CD4-positive, alpha-beta memory T cell (primary cell): ENCODE measurements around the gene ZNF335. TPM values are rescaled to one million over a fixed set of nuclear protein-coding genes. Genes with fewer than 3 reads are reported as not detected.

Experiments
- CTCF ChIA-PET: fragments of 350-600 bp; sonication (Branson Sonifier 250); formaldehyde crosslinking; loops from one replicate; lab custom pipeline; 2021; ENCODE audit warnings: inconsistent platforms; ENCODE audit not compliant: partially characterized antibody; lab: Charles Lee
- POLR2A ChIA-PET: fragments of 350-600 bp; sonication (Branson Sonifier 250); formaldehyde crosslinking; loops from one replicate; lab custom pipeline; 2021; ENCODE audit not compliant: partially characterized antibody; lab: Charles Lee
- DNase-seq, 5 donors: peaks; one replicate each; pipeline versions ENCODE4 v3.0.0 to v3.0.0-alpha.2; 2020 to 2022; ENCODE audit warnings: mixed read lengths in 1 of 5
- H3K27ac ChIP-seq: one replicate; pipeline ENCODE4 v1.7.0; 2013; ENCODE audit warnings: low read depth, low read length
- H3K27me3 ChIP-seq: 2 replicates; pipeline ENCODE4 v1.7.0; 2013; ENCODE audit warnings: mild to moderate bottlenecking, low read length, moderate library complexity; ENCODE audit not compliant: insufficient read depth
- H3K36me3 ChIP-seq: 2 replicates; pipeline ENCODE4 v1.7.0; 2013; ENCODE audit warnings: mild to moderate bottlenecking, low read length, moderate library complexity; ENCODE audit not compliant: insufficient read depth
- H3K4me1 ChIP-seq: 2 replicates; pipeline ENCODE4 v1.7.0; 2013; ENCODE audit warnings: mild to moderate bottlenecking, low read length, moderate library complexity; ENCODE audit not compliant: insufficient read depth
- H3K4me3 ChIP-seq, 2 donors: one replicate each; pipeline ENCODE4 v1.7.0; 2013; ENCODE audit warnings: low read length in 2 of 2, mild to moderate bottlenecking in 1 of 2
- H3K9me3 ChIP-seq, 2 donors: one replicate each; pipeline ENCODE4 v1.7.0; 2013; ENCODE audit warnings: low read length in 2 of 2, control low read depth in 1 of 2; ENCODE audit not compliant: control insufficient read depth in 1 of 2
- H3K27ac Mint-ChIP-seq, 7 donors: one replicate each; pipeline ENCODE4 v1.8.0; 2020 to 2021; ENCODE audit warnings: mixed read lengths in 7 of 7, mild to moderate bottlenecking in 6 of 7, inconsistent platforms in 3 of 7, moderate library complexity in 3 of 7
- H3K27me3 Mint-ChIP-seq, 2 donors: one replicate each; pipeline ENCODE4 v1.8.0; 2020 to 2021; ENCODE audit warnings: mixed read lengths in 2 of 2
- H3K36me3 Mint-ChIP-seq, 2 donors: one replicate each; pipeline ENCODE4 v1.8.0; 2020 to 2021; ENCODE audit warnings: mixed read lengths in 2 of 2, inconsistent platforms in 1 of 2, mild to moderate bottlenecking in 1 of 2
- H3K4me1 Mint-ChIP-seq, 4 donors: one replicate each; pipeline ENCODE4 v1.8.0; 2020 to 2021; ENCODE audit warnings: mixed read lengths in 4 of 4, mild to moderate bottlenecking in 1 of 4
- H3K4me3 Mint-ChIP-seq, 8 donors: one replicate each; pipeline ENCODE4 v1.8.0; 2020 to 2021; ENCODE audit warnings: mixed read lengths in 8 of 8, mild to moderate bottlenecking in 7 of 8, moderate library complexity in 6 of 8, inconsistent platforms in 3 of 8
- H3K9me3 Mint-ChIP-seq, 8 donors: one replicate each; pipeline ENCODE4 v1.8.0; 2020 to 2021; ENCODE audit warnings: mixed read lengths in 8 of 8, mild to moderate bottlenecking in 5 of 8, inconsistent platforms in 3 of 8, moderate library complexity in 1 of 8
- intact Hi-C: fragments of 100-400 bp; cut with micrococcal nuclease; formaldehyde crosslinking; loops from one replicate; pipeline ENCODE4 v1.15.1; 2023
- polyA plus RNA-seq, 2 donors: library from polyadenylated mRNA; unstranded; fragments of 300-500 nt; fragmentation: Illumina TruSeq; gene quantifications; one replicate each; pipeline ENCODE4 v1.2.3, GENCODE V29; 2021
- total RNA-seq, 2 experiments: library from RNA; stranded (reverse); gene quantifications; one replicate each; pipeline ENCODE4 v1.2.3, GENCODE V29; 2021

Gene ZNF335
- total and polyA plus RNA-seq, 4 experiments from 2014 or later: 6.4 to 63.2 (median 39.5) TPM

DNA sequence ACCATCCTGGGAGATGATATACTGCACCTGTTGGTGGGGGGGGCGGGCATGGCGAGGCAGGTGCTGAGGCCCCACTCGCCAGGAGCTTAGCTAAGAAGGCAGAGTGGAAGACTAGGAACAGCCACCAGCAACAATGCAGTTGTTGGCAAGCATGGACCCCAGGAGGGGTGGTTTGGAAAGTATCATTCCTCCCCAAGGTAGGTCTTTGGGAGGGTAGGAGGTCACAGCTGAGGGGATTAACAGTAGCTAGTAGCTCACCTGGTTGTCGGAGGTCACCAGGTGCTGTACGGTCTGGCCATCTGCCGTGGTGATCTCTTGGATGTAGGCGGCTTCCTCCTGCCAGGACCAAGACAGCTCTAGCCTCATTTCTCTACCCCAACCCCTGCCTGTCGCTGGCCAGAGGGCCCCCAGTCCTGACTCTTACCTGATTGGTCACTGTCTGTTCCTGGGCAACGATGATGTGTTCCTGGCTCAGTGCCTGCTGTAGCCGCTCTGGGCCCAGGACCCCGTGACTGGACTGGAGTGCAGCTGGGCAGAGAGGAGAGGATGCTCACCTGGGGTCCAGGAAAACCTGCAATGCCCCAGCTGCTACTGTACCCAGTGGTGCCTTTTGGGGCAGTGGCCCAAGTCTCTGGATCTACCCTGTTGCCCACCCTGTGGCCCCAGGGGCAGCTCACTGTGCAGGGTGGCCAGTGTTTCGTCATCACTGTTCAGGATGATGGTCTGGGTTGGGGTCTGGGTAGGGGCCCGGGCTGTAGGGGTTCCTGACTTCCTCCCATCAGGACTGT lies 22.3 kb downstream of the ZNF335 start:
- H3K9me3 Mint-ChIP-seq: no peaks in the 10 kb centered on the region
- Histone ChIP-seq H3K36me3 (peaks cover 73% of the 10 kb centered on the region), H3K27me3 (no peaks in the 10 kb centered on the region), H3K9me3 (no peaks in the 10 kb centered on the region), H3K4me1 (peaks cover 8% of the 10 kb centered on the region), H3K4me3 (no peak overlapping the region), H3K27ac (no peak overlapping the region)
- no peak overlapping the region for H3K4me3 Mint-ChIP-seq
- peaks cover 34 to 73% of the 10 kb centered on the region in 2 donors for H3K36me3 Mint-ChIP-seq
- no peaks in the 10 kb centered on the region for H3K27me3 Mint-ChIP-seq
- CTCF ChIA-PET: interaction anchor here (0.8 to 2.5 kb wide), 5 partner anchors 15 to 151 kb away, joined by 3 to 17 read pairs (median 4); no protein-coding TSS in a partner anchor
- no peak for DNase-seq
- POLR2A ChIA-PET: interaction anchor here (1.0 to 13.3 kb wide), 6 partner anchors 8 to 57 kb away, joined by 4 to 175 read pairs (median 32); partner anchors contain the start of genes PCIF1 and ZNF335
- H3K27ac Mint-ChIP-seq: peak overlapping the region in 5 of 7 donors; percentile 32 to 88 (median 74)
- intact Hi-C loops: no loop called here
- H3K4me1 Mint-ChIP-seq: peaks cover 2 to 23% (median 15%) of the 10 kb centered on the region in 4 donors

DNA sequence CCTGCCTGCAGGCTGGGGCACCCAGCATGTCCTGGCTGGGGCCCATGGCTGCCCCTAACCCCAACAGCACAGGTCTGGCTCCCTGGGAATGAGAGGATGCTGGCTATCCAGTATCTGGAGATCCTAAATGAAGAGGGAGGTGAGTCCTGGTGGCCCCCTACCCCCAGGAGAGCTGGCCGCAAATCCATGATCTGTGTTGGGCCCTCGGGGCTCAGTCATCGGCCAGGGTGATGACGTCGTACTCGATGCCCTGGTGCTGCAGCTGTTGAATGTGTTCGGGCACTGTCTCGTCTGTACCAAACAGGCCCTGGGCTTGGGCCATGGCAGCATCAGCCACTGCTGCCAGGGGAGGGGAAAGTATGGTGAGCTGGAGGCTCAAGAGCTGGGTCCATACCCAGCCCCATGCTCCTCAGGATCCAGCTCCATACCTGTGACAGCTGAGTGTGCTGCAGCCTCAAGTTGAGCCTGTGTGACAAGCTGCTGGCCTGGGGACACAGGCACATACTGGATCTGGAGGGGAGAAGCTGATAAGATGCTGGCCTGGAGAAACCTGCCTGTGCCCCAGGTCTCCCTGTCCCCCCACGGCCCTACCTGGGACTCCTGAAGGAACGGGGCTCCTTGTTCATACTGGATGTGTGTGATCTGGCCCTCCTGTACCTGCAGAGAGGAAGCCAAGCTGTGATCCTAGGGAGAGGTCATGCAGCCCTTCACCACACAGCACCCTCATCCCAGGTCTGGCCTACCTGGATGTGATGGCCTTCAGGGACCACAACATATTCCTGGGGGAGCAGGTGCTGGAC lies 23.1 kb downstream of the ZNF335 start:
- H3K36me3 Mint-ChIP-seq: peaks cover 39 to 78% of the 10 kb centered on the region in 2 donors
- H3K36me3 ChIP-seq: peaks cover 79% of the 10 kb centered on the region
- H3K27ac Mint-ChIP-seq: peak overlapping the region in 6 of 7 donors; percentile 32 to 88 (median 78)
- no peaks in the 10 kb centered on the region for H3K9me3 Mint-ChIP-seq
- H3K4me3 ChIP-seq: no peak overlapping the region
- H3K4me1 ChIP-seq: peaks cover 8% of the 10 kb centered on the region
- H3K9me3 ChIP-seq: no peaks in the 10 kb centered on the region
- intact Hi-C loops: no loop called here
- no peak overlapping the region for H3K27ac ChIP-seq
- H3K4me3 Mint-ChIP-seq: no peak overlapping the region
- no peaks in the 10 kb centered on the region for H3K27me3 Mint-ChIP-seq
- ChIA-PET POLR2A (interaction anchor here (0.9 to 13.3 kb wide), 7 partner anchors 11 to 150 kb away, joined by 3 to 175 read pairs (median 5); partner anchors contain the start of genes PCIF1, ZNF335 and ZSWIM3), CTCF (interaction anchor here (0.8 to 2.5 kb wide), 5 partner anchors 15 to 150 kb away, joined by 3 to 17 read pairs (median 4); no protein-coding TSS in a partner anchor)
- H3K27me3 ChIP-seq: no peaks in the 10 kb centered on the region
- peaks cover 2 to 28% (median 19%) of the 10 kb centered on the region in 4 donors for H3K4me1 Mint-ChIP-seq
- no peak for DNase-seq

GRCh38 chr20:45948261-45948733 lies 23.7 kb downstream of the ZNF335 start:
- H3K27me3 ChIP-seq: no peaks in the 10 kb centered on the region
- H3K4me3 Mint-ChIP-seq: no peak overlapping the region
- peaks cover 2 to 28% (median 20%) of the 10 kb centered on the region in 4 donors for H3K4me1 Mint-ChIP-seq
- peak overlapping the region in 3 of 7 donors; percentile 16 to 78 (median 63) for H3K27ac Mint-ChIP-seq
- H3K4me1 ChIP-seq: peaks cover 8% of the 10 kb centered on the region
- H3K27ac ChIP-seq: no peak overlapping the region
- peaks cover 79% of the 10 kb centered on the region for H3K36me3 ChIP-seq
- no peaks in the 10 kb centered on the region for H3K27me3 Mint-ChIP-seq
- H3K4me3 ChIP-seq: no peak overlapping the region
- H3K9me3 Mint-ChIP-seq: no peaks in the 10 kb centered on the region
- no peak for DNase-seq
- H3K9me3 ChIP-seq: no peaks in the 10 kb centered on the region
- ChIA-PET CTCF (interaction anchor here (1.0 to 2.5 kb wide), 3 partner anchors 15 to 21 kb away, joined by 4 to 17 read pairs (median 4); no protein-coding TSS in a partner anchor), POLR2A (interaction anchor here (0.9 to 13.3 kb wide), 5 partner anchors 12 to 149 kb away, joined by 3 to 175 read pairs (median 58); partner anchors contain the start of genes PCIF1, ZNF335 and ZSWIM3)
- H3K36me3 Mint-ChIP-seq: peaks cover 42 to 82% of the 10 kb centered on the region in 2 donors
- intact Hi-C loops: no loop called here

- no peak for DNase-seq
- peaks cover 8% of the 10 kb centered on the region for H3K4me1 ChIP-seq
- Mint-ChIP-seq H3K27me3 (no peaks in the 10 kb centered on the region), H3K4me1 (peaks cover 2 to 28% (median 19%) of the 10 kb centered on the region in 4 donors), H3K27ac (peak overlapping the region in 2 of 7 donors; percentile 42 to 74), H3K9me3 (no peaks in the 10 kb centered on the region), H3K36me3 (peaks cover 46 to 86% of the 10 kb centered on the region in 2 donors), H3K4me3 (no peak overlapping the region)
- intact Hi-C loops: no loop called here
- H3K27me3 ChIP-seq: no peaks in the 10 kb centered on the region
- no peak overlapping the region for H3K27ac ChIP-seq
- ChIA-PET CTCF (interaction anchor here (2.5 kb wide), 1 partner anchor 22 kb away, joined by 17 read pairs; no protein-coding TSS in a partner anchor), POLR2A (interaction anchor here (1.0 to 13.3 kb wide), 4 partner anchors 11 to 41 kb away, joined by 3 to 175 read pairs (median 100); partner anchors contain the start of genes PCIF1 and ZNF335)
- no peak overlapping the region for H3K4me3 ChIP-seq
- H3K9me3 ChIP-seq: no peaks in the 10 kb centered on the region
- H3K36me3 ChIP-seq: peaks cover 76% of the 10 kb centered on the region
Measured at GRCh38 chr20:45947110-45947866, 24.7 kb downstream of the ZNF335 start.

DNA sequence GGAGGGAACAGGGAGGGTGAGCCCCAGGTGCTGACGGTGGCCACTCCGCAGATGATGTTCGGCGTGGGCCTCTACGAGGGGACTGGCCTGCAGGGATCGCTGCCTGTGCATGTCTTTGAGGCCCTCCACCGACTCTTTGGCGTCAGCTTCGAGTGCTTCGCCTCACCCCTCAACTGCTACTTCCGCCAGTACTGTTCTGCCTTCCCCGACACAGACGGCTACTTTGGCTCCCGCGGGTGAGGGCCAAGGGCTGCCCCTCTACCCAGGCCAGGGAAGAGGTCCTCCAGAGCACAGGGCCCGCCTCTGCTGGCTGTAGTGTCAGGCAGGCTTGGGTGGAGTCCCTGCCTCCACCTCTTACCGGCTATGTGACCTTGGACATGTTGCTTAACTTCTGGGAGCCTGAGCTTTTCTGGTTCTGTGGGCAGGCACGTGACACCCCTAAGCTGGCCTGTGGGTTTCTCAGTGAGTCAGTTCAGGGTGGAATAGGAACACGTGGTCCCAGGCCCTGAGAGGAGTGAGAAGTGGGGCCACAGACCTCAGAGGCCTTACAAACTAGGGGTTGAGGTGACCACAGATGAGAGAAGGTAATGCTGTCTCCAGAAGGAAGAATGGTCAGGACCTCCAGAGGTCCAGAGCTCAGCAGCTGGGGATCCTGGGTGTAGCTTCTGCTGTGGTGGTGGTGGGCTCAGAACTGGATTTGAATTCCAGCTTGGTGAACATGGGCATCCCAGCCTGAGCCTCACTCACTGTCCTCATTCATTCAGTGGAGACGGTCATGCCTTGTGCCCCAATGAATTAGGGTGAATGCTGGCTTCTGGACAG lies 25.6 kb downstream of the ZNF335 start:
- Histone ChIP-seq H3K27me3 (no peaks in the 10 kb centered on the region), H3K36me3 (peaks cover 71% of the 10 kb centered on the region), H3K4me3 (no peak overlapping the region), H3K4me1 (peaks cover 3% of the 10 kb centered on the region), H3K9me3 (no peaks in the 10 kb centered on the region), H3K27ac (no peak overlapping the region)
- Mint-ChIP-seq H3K27me3 (no peaks in the 10 kb centered on the region), H3K4me3 (no peak overlapping the region), H3K9me3 (no peaks in the 10 kb centered on the region), H3K27ac (peak overlapping the region in 4 of 7 donors; percentile 48 to 74 (median 72)), H3K4me1 (peaks cover 2 to 22% (median 14%) of the 10 kb centered on the region in 4 donors), H3K36me3 (peaks cover 41 to 80% of the 10 kb centered on the region in 2 donors)
- ChIA-PET POLR2A (interaction anchor here (1.0 to 13.3 kb wide), 4 partner anchors 10 to 55 kb away, joined by 3 to 175 read pairs (median 100); partner anchors contain the start of genes CTSA, NEURL2, PCIF1 and ZNF335), CTCF (interaction anchor here (0.9 kb wide), 1 partner anchor 24 kb away, joined by 3 read pairs; no protein-coding TSS in a partner anchor)
- DNase-seq: peak in 3 of 5 donors; percentile 21 to 66 (median 30)
- intact Hi-C loops: no loop called here
